ENCODE results near the gene SMIM43.
"Not testable (repeated sequence)": the region's sequence is repeated elsewhere in the genome, so short reads cannot be mapped to it uniquely, and the experiment has no call there.

The SMIM43 gene

GRCh38 chr4:121771869-121772268, 6.9 kb upstream of the SMIM43 start:
- H3K4me3 ChIP-seq: no peak overlapping the region
- no peaks in the 10 kb centered on the region for H3K27me3 ChIP-seq (ENCODE audit: low read depth)
- no peaks in the 10 kb centered on the region for H3K9me3 ChIP-seq
- no peak for DNase-seq (ENCODE audit: low spot score in 2 of 2)
- H3K4me1 ChIP-seq: peaks cover 8% of the 10 kb centered on the region; the same call in 1 of the 2 replicates
- in situ Hi-C loops (cut with MboI; ENCODE audit: low sequenced_read_pairs): no loop called here
- no peaks in the 10 kb centered on the region for H3K36me3 ChIP-seq (replicated peaks)

- Histone ChIP-seq H3K4me3 (no peak overlapping the region), H3K27me3 (ENCODE audit: low read depth) (no peaks in the 10 kb centered on the region), H3K36me3 (replicated peaks) (no peaks in the 10 kb centered on the region), H3K4me1 (peaks cover 3% of the 10 kb centered on the region; the same call in 1 of the 2 replicates), H3K9me3 (no peaks in the 10 kb centered on the region)
- DNase-seq (ENCODE audit: low spot score in 2 of 2): no peak
- in situ Hi-C loops (cut with MboI; ENCODE audit: low sequenced_read_pairs): no loop called here
These were observed 4.4 kb upstream of the SMIM43 start for GRCh38 chr4:121769341-121769740.

- no peaks in the 10 kb centered on the region for H3K9me3 ChIP-seq
- DNase-seq (ENCODE audit: low spot score in 2 of 2): no peak
- no peak overlapping the region for H3K4me3 ChIP-seq
- in situ Hi-C loops (cut with MboI; ENCODE audit: low sequenced_read_pairs): no loop called here
- no peaks in the 10 kb centered on the region for H3K27me3 ChIP-seq (ENCODE audit: low read depth)
- H3K4me1 ChIP-seq: no peaks in the 10 kb centered on the region
- H3K36me3 ChIP-seq (replicated peaks): no peaks in the 10 kb centered on the region
These were observed 2.2 kb upstream of the SMIM43 start for GRCh38 chr4:121767166-121767565.

GRCh38 chr4:121765971-121766538, 1.1 kb upstream of the SMIM43 start:
- Histone ChIP-seq H3K4me1 (no peaks in the 10 kb centered on the region), H3K27me3 (ENCODE audit: low read depth) (no peaks in the 10 kb centered on the region), H3K36me3 (replicated peaks) (no peaks in the 10 kb centered on the region), H3K9me3 (no peaks in the 10 kb centered on the region), H3K4me3 (no peak overlapping the region)
- in situ Hi-C loops (cut with MboI; ENCODE audit: low sequenced_read_pairs): no loop called here
- DNase-seq (ENCODE audit: low spot score in 2 of 2): no peak

- H3K9me3 ChIP-seq: no peaks in the 10 kb centered on the region
- in situ Hi-C loops (cut with MboI; ENCODE audit: low sequenced_read_pairs): no loop called here
- H3K4me3 ChIP-seq: peak overlapping the region; percentile 32
- H3K27me3 ChIP-seq (ENCODE audit: low read depth): no peaks in the 10 kb centered on the region
- no peaks in the 10 kb centered on the region for H3K4me1 ChIP-seq
- no peaks in the 10 kb centered on the region for H3K36me3 ChIP-seq (replicated peaks)
- no peak for DNase-seq (ENCODE audit: low spot score in 2 of 2)
These were observed 373 bp upstream of the SMIM43 start for GRCh38 chr4:121765368-121765705.

GRCh38 chr4:121764303-121764701, 662 bp downstream of the SMIM43 start:
- Histone ChIP-seq H3K4me1 (no peaks in the 10 kb centered on the region), H3K36me3 (replicated peaks) (no peaks in the 10 kb centered on the region), H3K9me3 (no peaks in the 10 kb centered on the region), H3K27me3 (ENCODE audit: low read depth) (no peaks in the 10 kb centered on the region), H3K4me3 (peak overlapping the region; percentile 32)
- in situ Hi-C loops (cut with MboI; ENCODE audit: low sequenced_read_pairs): no loop called here
- DNase-seq (ENCODE audit: low spot score in 2 of 2): no peak

- Histone ChIP-seq H3K9me3 (no peaks in the 10 kb centered on the region), H3K36me3 (replicated peaks) (no peaks in the 10 kb centered on the region), H3K4me3 (no peak overlapping the region), H3K4me1 (no peaks in the 10 kb centered on the region), H3K27me3 (ENCODE audit: low read depth) (peaks cover 2% of the 10 kb centered on the region; the same call in 1 of the 2 replicates)
- in situ Hi-C loops (cut with MboI; ENCODE audit: low sequenced_read_pairs): no loop called here
- no peak for DNase-seq (ENCODE audit: low spot score in 2 of 2)
These were observed 4.8 kb downstream of the SMIM43 start for GRCh38 chr4:121760205-121760604.

- Histone ChIP-seq H3K9me3 (no peaks in the 10 kb centered on the region), H3K36me3 (replicated peaks) (no peaks in the 10 kb centered on the region), H3K4me3 (no peak overlapping the region), H3K4me1 (no peaks in the 10 kb centered on the region), H3K27me3 (ENCODE audit: low read depth) (peaks cover 2% of the 10 kb centered on the region; the same call in 1 of the 2 replicates)
- in situ Hi-C loops (cut with MboI; ENCODE audit: low sequenced_read_pairs): no loop called here
- DNase-seq (ENCODE audit: low spot score in 2 of 2): no peak
These were observed 5.9 kb downstream of the SMIM43 start for GRCh38 chr4:121758925-121759568.

GRCh38 chr4:121752142-121752541, 12.8 kb downstream of the SMIM43 start:
- in situ Hi-C loops (cut with MboI; ENCODE audit: low sequenced_read_pairs); H3K27me3 ChIP-seq (ENCODE audit: low read depth); DNase-seq (ENCODE audit: low spot score in 2 of 2); H3K36me3 ChIP-seq (replicated peaks); H3K4me3 ChIP-seq; H3K9me3 ChIP-seq: not testable (repeated sequence)
- peaks cover 11% of the 10 kb centered on the region for H3K4me1 ChIP-seq

- no peaks in the 10 kb centered on the region for H3K9me3 ChIP-seq
- H3K4me3 ChIP-seq: no peak overlapping the region
- H3K4me1 ChIP-seq: peaks cover 11% of the 10 kb centered on the region
- peak; percentile 68 to 83 for DNase-seq (ENCODE audit: low spot score in 2 of 2)
- no peaks in the 10 kb centered on the region for H3K27me3 ChIP-seq (ENCODE audit: low read depth)
- in situ Hi-C loops (cut with MboI; ENCODE audit: low sequenced_read_pairs): no loop called here
- no peaks in the 10 kb centered on the region for H3K36me3 ChIP-seq (replicated peaks)
These were observed 15.7 kb downstream of the SMIM43 start for GRCh38 chr4:121749225-121749624.

- no peak overlapping the region for H3K4me3 ChIP-seq
These were observed 22.2 kb downstream of the SMIM43 start for GRCh38 chr4:121742794-121743193.

GRCh38 chr4:121741751-121742150, 23.2 kb downstream of the SMIM43 start:
- Histone ChIP-seq H3K4me3 (no peak overlapping the region), H3K9me3 (no peaks in the 10 kb centered on the region), H3K4me1 (no peaks in the 10 kb centered on the region), H3K36me3 (replicated peaks) (no peaks in the 10 kb centered on the region), H3K27me3 (ENCODE audit: low read depth) (no peaks in the 10 kb centered on the region)
- no peak for DNase-seq (ENCODE audit: low spot score in 2 of 2)
- in situ Hi-C loops (cut with MboI; ENCODE audit: low sequenced_read_pairs): no loop called here

More at GRCh38 chr4:121742794-121743193, 22.2 kb downstream of the SMIM43 start:
- Histone ChIP-seq H3K27me3 (ENCODE audit: low read depth) (no peaks in the 10 kb centered on the region), H3K36me3 (replicated peaks) (no peaks in the 10 kb centered on the region), H3K9me3 (no peaks in the 10 kb centered on the region), H3K4me1 (no peaks in the 10 kb centered on the region)
- in situ Hi-C loops (cut with MboI; ENCODE audit: low sequenced_read_pairs): no loop called here
- DNase-seq (ENCODE audit: low spot score in 2 of 2): no peak

GRCh38 chr4:121740796-121741409, 24.1 kb downstream of the SMIM43 start:
- H3K4me1 ChIP-seq: no peaks in the 10 kb centered on the region
- H3K36me3 ChIP-seq (replicated peaks): no peaks in the 10 kb centered on the region
- no peak for DNase-seq (ENCODE audit: low spot score in 2 of 2)
- no peaks in the 10 kb centered on the region for H3K9me3 ChIP-seq
- H3K4me3 ChIP-seq: no peak overlapping the region
- H3K27me3 ChIP-seq (ENCODE audit: low read depth): no peaks in the 10 kb centered on the region
- in situ Hi-C loops (cut with MboI; ENCODE audit: low sequenced_read_pairs): no loop called here

- Histone ChIP-seq H3K36me3 (replicated peaks) (no peaks in the 10 kb centered on the region), H3K9me3 (no peaks in the 10 kb centered on the region), H3K4me3 (no peak overlapping the region), H3K27me3 (ENCODE audit: low read depth) (no peaks in the 10 kb centered on the region), H3K4me1 (no peaks in the 10 kb centered on the region)
- in situ Hi-C loops (cut with MboI; ENCODE audit: low sequenced_read_pairs): no loop called here
- no peak for DNase-seq (ENCODE audit: low spot score in 2 of 2)
These were observed 25.4 kb downstream of the SMIM43 start for GRCh38 chr4:121739575-121739974.
